ENCODE results near the gene RAF1.

DNA sequence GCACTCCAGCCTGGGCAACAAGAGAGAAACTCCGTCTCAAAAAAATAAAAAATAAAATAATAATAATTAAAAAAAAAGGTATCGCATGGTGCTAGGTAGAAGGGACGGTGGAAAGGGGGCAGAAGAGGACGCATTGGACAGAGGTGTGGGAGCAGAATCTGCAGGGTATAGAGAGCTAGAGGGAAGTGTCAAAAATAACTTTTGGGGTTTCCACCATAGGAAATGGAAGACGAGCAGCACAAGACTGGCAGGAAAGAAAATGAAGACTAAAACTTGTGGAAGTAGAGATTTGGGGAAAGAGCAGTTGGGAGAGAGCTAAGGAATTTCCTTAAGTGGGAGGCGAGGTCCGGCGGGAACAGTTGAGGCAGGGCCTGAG lies 107.6 kb downstream of the RAF1 start:
- TF ChIP-seq, protein P1, sequence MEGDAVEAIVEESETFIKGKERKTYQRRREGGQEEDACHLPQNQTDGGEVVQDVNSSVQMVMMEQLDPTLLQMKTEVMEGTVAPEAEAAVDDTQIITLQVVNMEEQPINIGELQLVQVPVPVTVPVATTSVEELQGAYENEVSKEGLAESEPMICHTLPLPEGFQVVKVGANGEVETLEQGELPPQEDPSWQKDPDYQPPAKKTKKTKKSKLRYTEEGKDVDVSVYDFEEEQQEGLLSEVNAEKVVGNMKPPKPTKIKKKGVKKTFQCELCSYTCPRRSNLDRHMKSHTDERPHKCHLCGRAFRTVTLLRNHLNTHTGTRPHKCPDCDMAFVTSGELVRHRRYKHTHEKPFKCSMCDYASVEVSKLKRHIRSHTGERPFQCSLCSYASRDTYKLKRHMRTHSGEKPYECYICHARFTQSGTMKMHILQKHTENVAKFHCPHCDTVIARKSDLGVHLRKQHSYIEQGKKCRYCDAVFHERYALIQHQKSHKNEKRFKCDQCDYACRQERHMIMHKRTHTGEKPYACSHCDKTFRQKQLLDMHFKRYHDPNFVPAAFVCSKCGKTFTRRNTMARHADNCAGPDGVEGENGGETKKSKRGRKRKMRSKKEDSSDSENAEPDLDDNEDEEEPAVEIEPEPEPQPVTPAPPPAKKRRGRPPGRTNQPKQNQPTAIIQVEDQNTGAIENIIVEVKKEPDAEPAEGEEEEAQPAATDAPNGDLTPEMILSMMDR (IDR thresholded peaks at IDR 0.05), result no peak
- TF ChIP-seq POLR2A (IDR thresholded peaks at IDR 0.05), result no peak

Measured in stomach (tissue), 4 donors.